DND-41 (cell line): ENCODE data around the gene SLC17A7.
A peak's percentile ranks its signal among the peaks of the same experiment; 100 is the strongest.

Source experiments
- ATAC-seq: fragments of 200-7000 bp; cut with Tn5 transposase; 3 replicates; pipeline ENCODE4 v1.9.1; 2021; ENCODE audit warnings: low read depth; ENCODE audit not compliant: insufficient read depth
- DNase-seq: peaks from one replicate; pipeline ENCODE4 v3.0.0-alpha.2; 2020
- H2AFZ ChIP-seq: 2 replicates; pipeline ENCODE4 v1.6.0; 2012; ENCODE audit warnings: low read depth, low read length
- H3K27ac ChIP-seq: 2 replicates; pipeline ENCODE4 v1.5.1; 2012; ENCODE audit warnings: low read length, inconsistent platforms
- H3K27me3 ChIP-seq: fragments of 200-600 bp; sonication (generic); 2 replicates; pipeline ENCODE4 v1.6.0; 2012; ENCODE audit warnings: low read length, mild to moderate bottlenecking, inconsistent platforms; ENCODE audit not compliant: insufficient read depth, poor library complexity
- H3K36me3 ChIP-seq: 2 replicates; pipeline ENCODE4 v1.5.1; 2012; ENCODE audit warnings: low read length, inconsistent platforms; ENCODE audit not compliant: insufficient read depth
- H3K4me1 ChIP-seq: 2 replicates; pipeline ENCODE4 v1.5.1; 2012; ENCODE audit warnings: mild to moderate bottlenecking, low read length; ENCODE audit not compliant: insufficient read depth
- H3K4me2 ChIP-seq: 2 replicates; pipeline ENCODE4 v1.6.0; 2012; ENCODE audit warnings: mild to moderate bottlenecking, moderate library complexity, low read length, inconsistent platforms; ENCODE audit not compliant: insufficient read depth
- H3K4me3 ChIP-seq, 2 experiments: fragments of 200-600 bp in 1 of 2; shearing (Covaris generic) in 1 of 2; 2 replicates each; pipeline ENCODE4 v1.5.1; 2012 to 2016; ENCODE audit warnings: inconsistent platforms in 2 of 2, low read length in 2 of 2, mild to moderate bottlenecking in 2 of 2, low read depth in 1 of 2, moderate library complexity in 1 of 2
- H3K79me2 ChIP-seq: 2 replicates; pipeline ENCODE4 v1.6.0; 2012; ENCODE audit warnings: low read length, inconsistent platforms; ENCODE audit not compliant: insufficient read depth
- H3K9ac ChIP-seq: 2 replicates; pipeline ENCODE4 v1.6.0; 2012; ENCODE audit warnings: low read depth, mild to moderate bottlenecking, inconsistent platforms, low read length, moderate library complexity
- H3K9me3 ChIP-seq: 2 replicates; pipeline ENCODE4 v1.5.1; 2012; ENCODE audit warnings: low read length, moderate library complexity, mild to moderate bottlenecking, inconsistent platforms; ENCODE audit not compliant: insufficient read depth, severe bottlenecking
- H4K20me1 ChIP-seq: 2 replicates; pipeline ENCODE4 v1.6.0; 2012; ENCODE audit warnings: low read length; ENCODE audit not compliant: insufficient read depth
- CTCF ChIP-seq: IDR thresholded peaks from 2 replicates; pipeline ENCODE4 v1.5.1; 2012; ENCODE audit warnings: borderline replicate concordance, low read length, moderate library complexity, mild to moderate bottlenecking; ENCODE audit not compliant: poor library complexity, severe bottlenecking; ENCODE audit errors: extremely low read depth
- EZH2 ChIP-seq: IDR thresholded peaks from 3 replicates; pipeline ENCODE4 v1.6.1; 2012; ENCODE audit warnings: borderline replicate concordance, low read depth, mild to moderate bottlenecking, moderate library complexity, low read length, inconsistent platforms; ENCODE audit not compliant: severe bottlenecking

SLC17A7 gene

DNA sequence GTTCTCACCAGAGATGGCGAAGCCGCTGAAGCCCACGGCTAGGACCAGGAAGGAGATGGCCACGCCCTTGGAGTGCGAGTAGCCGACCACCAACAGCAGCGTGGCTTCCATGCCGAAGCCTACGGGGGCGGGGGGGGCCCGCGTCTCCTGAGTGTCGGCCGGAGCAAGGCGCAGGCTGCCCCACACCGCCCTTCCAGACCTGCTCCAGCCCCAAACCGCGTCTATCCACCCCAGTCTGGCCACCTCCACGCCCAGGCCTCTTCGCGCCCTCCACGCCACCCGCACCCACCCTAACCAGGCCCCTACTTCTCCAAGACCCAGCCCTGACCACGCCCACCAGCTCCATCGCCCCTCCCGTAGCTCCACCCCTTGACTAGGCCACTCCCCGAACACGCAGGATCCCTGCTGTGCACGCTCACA, 10.0 kb downstream of the SLC17A7 start:
- Histone ChIP-seq H3K79me2 (no peaks in the 10 kb centered on the region), H3K4me3 (no peak overlapping the region), H4K20me1 (no peaks in the 10 kb centered on the region), H3K4me2 (no peak overlapping the region), H2AFZ (no peak overlapping the region), H3K9ac (no peak overlapping the region), H3K9me3 (no peaks in the 10 kb centered on the region), H3K27ac (no peak overlapping the region), H3K27me3 (no peaks in the 10 kb centered on the region), H3K36me3 (no peaks in the 10 kb centered on the region), H3K4me1 (no peaks in the 10 kb centered on the region)
- peak; percentile 42 for DNase-seq
- no peak for TF ChIP-seq CTCF
- no peak for TF ChIP-seq EZH2
- peak; percentile 35; the same call in 1 of the 3 replicates for ATAC-seq

- Histone ChIP-seq H3K36me3 (no peaks in the 10 kb centered on the region), H3K9ac (no peak overlapping the region)
These were observed 10.5 kb downstream of the SLC17A7 start for GRCh38 chr19:49430678-49431329.

GRCh38 chr19:49430172-49430677, 11.1 kb downstream of the SLC17A7 start:
- Histone ChIP-seq H3K4me2 (no peak overlapping the region), H3K4me3 (no peak overlapping the region), H3K27me3 (no peaks in the 10 kb centered on the region)

More at GRCh38 chr19:49430678-49431329, 10.5 kb downstream of the SLC17A7 start:
- Histone ChIP-seq H3K4me1 (no peaks in the 10 kb centered on the region), H3K4me2 (no peak overlapping the region), H3K27ac (no peak overlapping the region), H3K4me3 (no peak overlapping the region), H3K79me2 (no peaks in the 10 kb centered on the region), H3K9me3 (no peaks in the 10 kb centered on the region), H3K27me3 (no peaks in the 10 kb centered on the region), H4K20me1 (no peaks in the 10 kb centered on the region), H2AFZ (no peak overlapping the region)
- TF ChIP-seq CTCF (peak; percentile 62), EZH2 (no peak)
- peak; percentile 69 for ATAC-seq
- DNase-seq: peak; percentile 27

More at GRCh38 chr19:49430172-49430677, 11.1 kb downstream of the SLC17A7 start:
- no peaks in the 10 kb centered on the region for H3K36me3 ChIP-seq
- TF ChIP-seq CTCF (no peak), EZH2 (no peak)
- DNase-seq: no peak
- no peaks in the 10 kb centered on the region for H4K20me1 ChIP-seq
- ATAC-seq: no peak
- no peaks in the 10 kb centered on the region for H3K9me3 ChIP-seq
- no peak overlapping the region for H3K27ac ChIP-seq
- no peaks in the 10 kb centered on the region for H3K79me2 ChIP-seq
- no peak overlapping the region for H2AFZ ChIP-seq
- H3K9ac ChIP-seq: no peak overlapping the region
- H3K4me1 ChIP-seq: no peaks in the 10 kb centered on the region
